ENCODE results near the gene MT1E. TPM values are rescaled to one million over a fixed set of nuclear protein-coding genes. Genes with fewer than 3 reads are reported as not detected.

MT1E gene
- total and polyA plus RNA-seq, 2 of the 13 experiments (the other 11 are each of a cell fraction or from before 2014, with no cell fraction given) = 110 to 1,072 TPM

DNA sequence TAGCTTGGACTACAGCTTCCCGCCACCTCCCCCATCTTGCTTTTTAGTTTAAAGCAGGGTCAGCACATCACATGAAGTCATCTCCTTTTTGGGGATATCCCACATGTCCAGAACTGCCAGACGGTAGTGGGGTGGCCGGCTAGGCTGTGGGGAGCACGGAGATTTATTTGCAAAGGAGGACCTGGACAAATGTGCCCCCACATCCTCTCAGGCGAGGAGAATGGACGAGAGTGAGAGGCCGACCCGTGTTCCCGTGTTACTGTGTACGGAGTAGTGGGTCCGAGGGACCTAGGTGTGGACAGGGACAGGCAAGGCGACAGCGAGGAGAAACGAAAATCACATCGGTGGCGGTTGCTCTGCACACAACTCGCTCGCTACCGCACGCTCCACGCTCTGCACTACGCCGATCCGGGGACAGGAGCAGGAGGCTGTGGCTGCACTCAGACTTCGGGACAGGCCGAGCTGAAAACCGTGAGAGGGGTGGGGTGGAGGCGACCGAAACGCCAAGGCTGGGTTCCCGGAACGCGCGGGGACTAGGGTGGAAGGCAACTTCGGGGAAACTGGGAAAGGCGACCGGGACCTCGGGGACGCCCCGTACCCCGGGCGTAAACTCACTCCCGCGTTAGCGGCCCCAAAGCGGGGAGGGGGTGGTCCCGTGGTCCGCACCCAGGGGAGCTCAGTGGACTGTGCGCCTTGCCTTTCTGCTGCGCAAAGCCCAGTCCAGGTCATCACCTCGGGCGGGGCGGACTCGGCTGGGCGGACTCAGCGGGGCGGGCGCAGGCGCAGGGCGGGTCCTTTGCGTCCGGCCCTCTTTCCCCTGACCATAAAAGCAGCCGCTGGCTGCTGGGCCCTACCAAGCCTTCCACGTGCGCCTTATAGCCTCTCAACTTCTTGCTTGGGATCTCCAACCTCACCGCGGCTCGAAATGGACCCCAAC is 12.5 kb downstream of the MT1E start, which contains the start of gene MT1A (continued):
- TF ChIP-seq, protein P1, sequence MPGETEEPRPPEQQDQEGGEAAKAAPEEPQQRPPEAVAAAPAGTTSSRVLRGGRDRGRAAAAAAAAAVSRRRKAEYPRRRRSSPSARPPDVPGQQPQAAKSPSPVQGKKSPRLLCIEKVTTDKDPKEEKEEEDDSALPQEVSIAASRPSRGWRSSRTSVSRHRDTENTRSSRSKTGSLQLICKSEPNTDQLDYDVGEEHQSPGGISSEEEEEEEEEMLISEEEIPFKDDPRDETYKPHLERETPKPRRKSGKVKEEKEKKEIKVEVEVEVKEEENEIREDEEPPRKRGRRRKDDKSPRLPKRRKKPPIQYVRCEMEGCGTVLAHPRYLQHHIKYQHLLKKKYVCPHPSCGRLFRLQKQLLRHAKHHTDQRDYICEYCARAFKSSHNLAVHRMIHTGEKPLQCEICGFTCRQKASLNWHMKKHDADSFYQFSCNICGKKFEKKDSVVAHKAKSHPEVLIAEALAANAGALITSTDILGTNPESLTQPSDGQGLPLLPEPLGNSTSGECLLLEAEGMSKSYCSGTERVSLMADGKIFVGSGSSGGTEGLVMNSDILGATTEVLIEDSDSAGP (CRISPR knock-in tag; IDR thresholded peaks at IDR 0.05; ENCODE audit: borderline replicate concordance) = peak; percentile 47; the same call in 1 of the 2 replicates
- TF ChIP-seq MYNN (CRISPR knock-in tag; IDR thresholded peaks at IDR 0.05; ENCODE audit: low read depth) = no peak
- TF ChIP-seq, protein P2, sequence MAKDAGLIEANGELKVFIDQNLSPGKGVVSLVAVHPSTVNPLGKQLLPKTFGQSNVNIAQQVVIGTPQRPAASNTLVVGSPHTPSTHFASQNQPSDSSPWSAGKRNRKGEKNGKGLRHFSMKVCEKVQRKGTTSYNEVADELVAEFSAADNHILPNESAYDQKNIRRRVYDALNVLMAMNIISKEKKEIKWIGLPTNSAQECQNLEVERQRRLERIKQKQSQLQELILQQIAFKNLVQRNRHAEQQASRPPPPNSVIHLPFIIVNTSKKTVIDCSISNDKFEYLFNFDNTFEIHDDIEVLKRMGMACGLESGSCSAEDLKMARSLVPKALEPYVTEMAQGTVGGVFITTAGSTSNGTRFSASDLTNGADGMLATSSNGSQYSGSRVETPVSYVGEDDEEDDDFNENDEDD (CRISPR knock-in tag; IDR thresholded peaks at IDR 0.05; ENCODE audit: borderline replicate concordance) = peak; percentile 20; the same call in 1 of the 2 replicates
- TF ChIP-seq, protein P3, sequence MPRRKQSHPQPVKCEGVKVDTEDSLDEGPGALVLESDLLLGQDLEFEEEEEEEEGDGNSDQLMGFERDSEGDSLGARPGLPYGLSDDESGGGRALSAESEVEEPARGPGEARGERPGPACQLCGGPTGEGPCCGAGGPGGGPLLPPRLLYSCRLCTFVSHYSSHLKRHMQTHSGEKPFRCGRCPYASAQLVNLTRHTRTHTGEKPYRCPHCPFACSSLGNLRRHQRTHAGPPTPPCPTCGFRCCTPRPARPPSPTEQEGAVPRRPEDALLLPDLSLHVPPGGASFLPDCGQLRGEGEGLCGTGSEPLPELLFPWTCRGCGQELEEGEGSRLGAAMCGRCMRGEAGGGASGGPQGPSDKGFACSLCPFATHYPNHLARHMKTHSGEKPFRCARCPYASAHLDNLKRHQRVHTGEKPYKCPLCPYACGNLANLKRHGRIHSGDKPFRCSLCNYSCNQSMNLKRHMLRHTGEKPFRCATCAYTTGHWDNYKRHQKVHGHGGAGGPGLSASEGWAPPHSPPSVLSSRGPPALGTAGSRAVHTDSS (CRISPR knock-in tag; conservative IDR thresholded peaks at IDR 0.05) = no peak
- no peak for TF ChIP-seq ATF7 (IDR thresholded peaks at IDR 0.05)
- TF ChIP-seq ATF7 (CRISPR knock-in tag; IDR thresholded peaks at IDR 0.05) = peak; percentile 11; the same call in 1 of the 2 replicates
- TF ChIP-seq, protein P4, sequence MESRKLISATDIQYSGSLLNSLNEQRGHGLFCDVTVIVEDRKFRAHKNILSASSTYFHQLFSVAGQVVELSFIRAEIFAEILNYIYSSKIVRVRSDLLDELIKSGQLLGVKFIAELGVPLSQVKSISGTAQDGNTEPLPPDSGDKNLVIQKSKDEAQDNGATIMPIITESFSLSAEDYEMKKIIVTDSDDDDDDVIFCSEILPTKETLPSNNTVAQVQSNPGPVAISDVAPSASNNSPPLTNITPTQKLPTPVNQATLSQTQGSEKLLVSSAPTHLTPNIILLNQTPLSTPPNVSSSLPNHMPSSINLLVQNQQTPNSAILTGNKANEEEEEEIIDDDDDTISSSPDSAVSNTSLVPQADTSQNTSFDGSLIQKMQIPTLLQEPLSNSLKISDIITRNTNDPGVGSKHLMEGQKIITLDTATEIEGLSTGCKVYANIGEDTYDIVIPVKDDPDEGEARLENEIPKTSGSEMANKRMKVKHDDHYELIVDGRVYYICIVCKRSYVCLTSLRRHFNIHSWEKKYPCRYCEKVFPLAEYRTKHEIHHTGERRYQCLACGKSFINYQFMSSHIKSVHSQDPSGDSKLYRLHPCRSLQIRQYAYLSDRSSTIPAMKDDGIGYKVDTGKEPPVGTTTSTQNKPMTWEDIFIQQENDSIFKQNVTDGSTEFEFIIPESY (CRISPR knock-in tag; IDR thresholded peaks at IDR 0.05) = no peak
- 0 out of 2 replicates have a peak, but pooled peaks have one; percentile 84 for TF ChIP-seq MTF2 (CRISPR knock-in tag; IDR thresholded peaks at IDR 0.05; ENCODE audit: borderline replicate concordance)
- 0 out of 2 replicates have a peak, but pooled peaks have one; percentile 35 for TF ChIP-seq HOXD1 (CRISPR knock-in tag; IDR thresholded peaks at IDR 0.05)
- TF ChIP-seq MLLT10 (CRISPR knock-in tag; IDR thresholded peaks at IDR 0.05) = no peak
- TF ChIP-seq KLF15 (CRISPR knock-in tag; IDR thresholded peaks at IDR 0.05; ENCODE audit: borderline replicate concordance) = no peak
- peak; percentile 34; the same call in 1 of the 2 replicates for TF ChIP-seq RARA (CRISPR knock-in tag; IDR thresholded peaks at IDR 0.05)
- TF ChIP-seq ZNF329 (CRISPR knock-in tag; IDR thresholded peaks at IDR 0.05; ENCODE audit: low read depth) = 0 out of 2 replicates have a peak, but pooled peaks have one; percentile 15
- no peak for TF ChIP-seq ZNF672 (CRISPR knock-in tag; IDR thresholded peaks at IDR 0.05)
- TF ChIP-seq ZEB1 (IDR thresholded peaks at IDR 0.05; ENCODE audit: insufficient replicate concordance, low read depth) = no peak
- peak; percentile 58; the same call in 1 of the 2 replicates for TF ChIP-seq GABPB1 (CRISPR knock-in tag; IDR thresholded peaks at IDR 0.05)
- no peak for TF ChIP-seq PRMT3 (CRISPR knock-in tag; IDR thresholded peaks at IDR 0.05; ENCODE audit: borderline replicate concordance, low read depth)
- TF ChIP-seq, protein P5, sequence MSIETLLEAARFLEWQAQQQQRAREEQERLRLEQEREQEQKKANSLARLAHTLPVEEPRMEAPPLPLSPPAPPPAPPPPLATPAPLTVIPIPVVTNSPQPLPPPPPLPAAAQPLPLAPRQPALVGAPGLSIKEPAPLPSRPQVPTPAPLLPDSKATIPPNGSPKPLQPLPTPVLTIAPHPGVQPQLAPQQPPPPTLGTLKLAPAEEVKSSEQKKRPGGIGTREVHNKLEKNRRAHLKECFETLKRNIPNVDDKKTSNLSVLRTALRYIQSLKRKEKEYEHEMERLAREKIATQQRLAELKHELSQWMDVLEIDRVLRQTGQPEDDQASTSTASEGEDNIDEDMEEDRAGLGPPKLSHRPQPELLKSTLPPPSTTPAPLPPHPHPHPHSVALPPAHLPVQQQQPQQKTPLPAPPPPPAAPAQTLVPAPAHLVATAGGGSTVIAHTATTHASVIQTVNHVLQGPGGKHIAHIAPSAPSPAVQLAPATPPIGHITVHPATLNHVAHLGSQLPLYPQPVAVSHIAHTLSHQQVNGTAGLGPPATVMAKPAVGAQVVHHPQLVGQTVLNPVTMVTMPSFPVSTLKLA (IDR thresholded peaks at IDR 0.05) = no peak
- no peak for TF ChIP-seq ATF1 (CRISPR knock-in tag; IDR thresholded peaks at IDR 0.05)
- TF ChIP-seq HIVEP1 (CRISPR knock-in tag; IDR thresholded peaks at IDR 0.05) = 0 out of 2 replicates have a peak, but pooled peaks have one; percentile 28
- peak; percentile 9; the same call in 1 of the 2 replicates for TF ChIP-seq SOX5 (CRISPR knock-in tag; IDR thresholded peaks at IDR 0.05; ENCODE audit: borderline replicate concordance)

Measured in HepG2 (cell line).